Neural cell (in vitro differentiated cells): Measurements from ENCODE around the gene TRIO.

ENCODE experiments used
- CTCF ChIP-seq: fragments of 450-650 bp; IDR thresholded peaks from 2 replicates; pipeline ENCODE4 v1.5.1; 2014; ENCODE audit warnings: antibody characterized with exemption, mild to moderate bottlenecking, moderate library complexity; ENCODE audit not compliant: poor library complexity, severe bottlenecking
- EP300 ChIP-seq: fragments of 450-650 bp; conservative IDR thresholded peaks from 2 replicates; pipeline ENCODE4 v1.6.1; 2014; ENCODE audit warnings: antibody characterized with exemption, mild to moderate bottlenecking, moderate library complexity; ENCODE audit not compliant: poor library complexity, severe bottlenecking
- EZH2 ChIP-seq: fragments of 200-600, 300-800 bp; shearing (Covaris generic), sonication (generic); IDR thresholded peaks from 2 replicates; pipeline ENCODE4 v1.6.1; 2014; ENCODE audit warnings: antibody characterized with exemption, low read length, borderline replicate concordance, mild to moderate bottlenecking; ENCODE audit not compliant: insufficient read depth, poor library complexity, severe bottlenecking
- MXI1 ChIP-seq: fragments of 450-650 bp; conservative IDR thresholded peaks from 2 replicates; pipeline ENCODE4 v1.6.1; 2014; ENCODE audit warnings: antibody characterized with exemption, mild to moderate bottlenecking; ENCODE audit not compliant: poor library complexity, severe bottlenecking
- POLR2AphosphoS5 ChIP-seq: IDR thresholded peaks from 2 replicates; pipeline ENCODE4 v1.6.1; 2012
- SMC3 ChIP-seq: fragments of 450-650 bp; conservative IDR thresholded peaks from 2 replicates; pipeline ENCODE4 v1.6.1; 2014; ENCODE audit warnings: antibody characterized with exemption, mild to moderate bottlenecking, moderate library complexity; ENCODE audit not compliant: poor library complexity
- TAF1 ChIP-seq: IDR thresholded peaks from 2 replicates; pipeline ENCODE4 v1.6.1; 2012; ENCODE audit warnings: low read depth

GRCh38 chr5:14410068-14410393, 266.9 kb downstream of the TRIO start:
- TF ChIP-seq CTCF (no peak), POLR2AphosphoS5 (no peak), TAF1 (no peak), EZH2 (no peak), SMC3 (no peak), EP300 (no peak), MXI1 (no peak)
